ENCODE measurements around the gene SPG11. TPM values are rescaled to one million over a fixed set of nuclear protein-coding genes. Genes with fewer than 3 reads are reported as not detected.

Gene SPG11
- total and polyA plus RNA-seq, 9 of the 15 experiments (the other 6 are each of a cell fraction or from before 2014, with no cell fraction given): 23.3 to 71.2 (median 45.6) TPM

DNA sequence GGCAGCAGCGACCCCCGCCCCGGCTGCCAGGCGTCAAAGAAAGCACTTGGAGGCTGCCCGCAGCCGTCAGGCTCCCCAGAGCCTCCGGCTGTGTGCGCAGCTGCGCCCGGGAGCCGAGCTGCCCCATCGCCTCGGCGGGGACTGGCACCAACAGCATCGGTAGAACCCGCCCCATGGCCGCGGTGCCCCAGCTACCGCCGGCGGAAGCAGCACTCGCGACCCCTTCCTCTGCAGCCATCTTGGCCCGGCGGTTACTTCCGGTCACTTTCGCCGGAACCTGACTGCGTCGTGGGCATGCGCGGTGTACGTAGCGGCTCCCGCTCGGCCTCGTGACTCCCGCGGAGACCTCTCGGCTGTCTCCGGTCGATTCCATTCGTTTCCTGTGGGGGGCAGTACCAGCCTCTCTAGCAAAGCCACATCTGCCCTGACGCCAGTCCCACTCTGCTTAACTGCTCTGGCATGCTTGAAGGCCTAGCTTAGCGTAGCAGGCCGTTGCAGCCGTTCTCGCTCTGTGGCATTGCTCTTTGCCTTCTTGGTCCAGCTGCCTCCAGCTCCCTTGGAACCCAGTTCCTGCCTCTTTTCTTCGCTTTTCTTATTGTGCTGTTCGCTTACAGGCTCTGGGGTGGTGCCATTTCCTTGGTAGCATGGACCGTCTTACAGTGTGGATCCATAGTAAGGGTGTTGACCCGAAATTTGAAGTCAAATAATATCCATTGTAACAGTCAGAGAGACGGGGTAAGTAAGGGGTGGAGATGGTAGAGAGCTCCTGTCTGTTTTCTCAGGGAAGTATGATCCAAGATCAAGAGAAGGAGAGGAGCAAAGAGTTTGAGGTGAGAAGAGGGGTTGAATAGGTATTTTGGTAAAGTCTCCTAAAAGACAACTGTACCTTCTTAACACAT lies at the start of gene SPG11 (continued):
- TF ChIP-seq ZNF174 (CRISPR knock-in tag; IDR thresholded peaks at IDR 0.05): no peak
- TF ChIP-seq HNRNPH1 (optimal IDR thresholded peaks at IDR 0.05; ENCODE audit: low read depth, low read length): no peak
- TF ChIP-seq, protein P1, sequence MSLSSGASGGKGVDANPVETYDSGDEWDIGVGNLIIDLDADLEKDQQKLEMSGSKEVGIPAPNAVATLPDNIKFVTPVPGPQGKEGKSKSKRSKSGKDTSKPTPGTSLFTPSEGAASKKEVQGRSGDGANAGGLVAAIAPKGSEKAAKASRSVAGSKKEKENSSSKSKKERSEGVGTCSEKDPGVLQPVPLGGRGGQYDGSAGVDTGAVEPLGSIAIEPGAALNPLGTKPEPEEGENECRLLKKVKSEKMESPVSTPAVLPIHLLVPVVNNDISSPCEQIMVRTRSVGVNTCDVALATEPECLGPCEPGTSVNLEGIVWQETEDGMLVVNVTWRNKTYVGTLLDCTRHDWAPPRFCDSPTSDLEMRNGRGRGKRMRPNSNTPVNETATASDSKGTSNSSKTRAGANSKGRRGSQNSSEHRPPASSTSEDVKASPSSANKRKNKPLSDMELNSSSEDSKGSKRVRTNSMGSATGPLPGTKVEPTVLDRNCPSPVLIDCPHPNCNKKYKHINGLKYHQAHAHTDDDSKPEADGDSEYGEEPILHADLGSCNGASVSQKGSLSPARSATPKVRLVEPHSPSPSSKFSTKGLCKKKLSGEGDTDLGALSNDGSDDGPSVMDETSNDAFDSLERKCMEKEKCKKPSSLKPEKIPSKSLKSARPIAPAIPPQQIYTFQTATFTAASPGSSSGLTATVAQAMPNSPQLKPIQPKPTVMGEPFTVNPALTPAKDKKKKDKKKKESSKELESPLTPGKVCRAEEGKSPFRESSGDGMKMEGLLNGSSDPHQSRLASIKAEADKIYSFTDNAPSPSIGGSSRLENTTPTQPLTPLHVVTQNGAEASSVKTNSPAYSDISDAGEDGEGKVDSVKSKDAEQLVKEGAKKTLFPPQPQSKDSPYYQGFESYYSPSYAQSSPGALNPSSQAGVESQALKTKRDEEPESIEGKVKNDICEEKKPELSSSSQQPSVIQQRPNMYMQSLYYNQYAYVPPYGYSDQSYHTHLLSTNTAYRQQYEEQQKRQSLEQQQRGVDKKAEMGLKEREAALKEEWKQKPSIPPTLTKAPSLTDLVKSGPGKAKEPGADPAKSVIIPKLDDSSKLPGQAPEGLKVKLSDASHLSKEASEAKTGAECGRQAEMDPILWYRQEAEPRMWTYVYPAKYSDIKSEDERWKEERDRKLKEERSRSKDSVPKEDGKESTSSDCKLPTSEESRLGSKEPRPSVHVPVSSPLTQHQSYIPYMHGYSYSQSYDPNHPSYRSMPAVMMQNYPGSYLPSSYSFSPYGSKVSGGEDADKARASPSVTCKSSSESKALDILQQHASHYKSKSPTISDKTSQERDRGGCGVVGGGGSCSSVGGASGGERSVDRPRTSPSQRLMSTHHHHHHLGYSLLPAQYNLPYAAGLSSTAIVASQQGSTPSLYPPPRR (CRISPR knock-in tag; IDR thresholded peaks at IDR 0.05; ENCODE audit: borderline replicate concordance): 0 out of 2 replicates have a peak, but pooled peaks have one; percentile 74
- TF ChIP-seq ZNF699 (CRISPR knock-in tag; IDR thresholded peaks at IDR 0.05; ENCODE audit: insufficient replicate concordance): no peak
- no peak for TF ChIP-seq FOXO4 (CRISPR knock-in tag; IDR thresholded peaks at IDR 0.05)
- TF ChIP-seq KLF13 (tag; IDR thresholded peaks at IDR 0.05; ENCODE audit: borderline replicate concordance, low read depth): peak; percentile 73
- peak; percentile 96 for TF ChIP-seq CUX1 (CRISPR knock-in tag; IDR thresholded peaks at IDR 0.05)
- TF ChIP-seq CBX3 (IDR thresholded peaks at IDR 0.05; ENCODE audit: borderline replicate concordance in 1 of 2, low read length in 2 of 2): peak in 1 of 2 experiments; percentile 88; a peak in 1 of 3 replicates
- no peak for TF ChIP-seq THRAP3 (IDR thresholded peaks at IDR 0.05; ENCODE audit: borderline replicate concordance)
- no peak for TF ChIP-seq SAFB (IDR thresholded peaks at IDR 0.05; ENCODE audit: borderline replicate concordance, low read depth, low read length)
- no peak for TF ChIP-seq RFX1 (IDR thresholded peaks at IDR 0.05)

Data from K562 (cell line).